Measurements from ENCODE around the gene PRR20G.

- no peak for TF ChIP-seq CTCF (IDR thresholded peaks at IDR 0.05; ENCODE audit: low read depth, low read length)
- TF ChIP-seq EZH2phosphoT487 (IDR thresholded peaks at IDR 0.05; ENCODE audit: low read depth), result no peak
Observed at GRCh38 chr3:127254033-127254644, 33.7 kb downstream of the PRR20G start.

Measured in OCI-LY3 (cell line).